Pancreas (tissue), 10 donors: Measurements from ENCODE around the gene SVEP1. TPM values are rescaled to one million over a fixed set of nuclear protein-coding genes. Genes with fewer than 3 reads are reported as not detected.
"Not testable (repeated sequence)": the region's sequence is repeated elsewhere in the genome, so short reads cannot be mapped to it uniquely, and the experiment has no call there.

ENCODE experiments used
- ATAC-seq, 4 donors: fragments of 200-7000 bp; cut with Tn5 transposase; one replicate each; pipeline versions ENCODE4 v1.8.0 to v1.9.1; 2020; ENCODE audit warnings: mild to moderate bottlenecking in 4 of 4, moderate library complexity in 4 of 4
- DNase-seq, 6 donors: peaks; one replicate each; pipeline ENCODE4 v3.0.0-alpha.2; 2020
- FAIRE-seq: peaks from 2 replicates; lab custom pipeline; 2012; peaks lifted over from hg19 to GRCh38; lab: Jason Lieb, UNC
- H3K27ac ChIP-seq, 4 donors: fragments of 200-600 bp; sonication (generic); 1 replicate in 3 of 4; 2 replicates in 1 of 4; pipeline versions ENCODE4 v1.5.0 to v1.8.0; 2020
- H3K27me3 ChIP-seq, 4 donors: fragments of 200-600 bp; one replicate each; pipeline ENCODE4 v1.8.0; 2021
- H3K36me3 ChIP-seq, 3 donors: fragments of 200-600 bp; sonication (generic) in 1 of 3; one replicate each; pipeline versions ENCODE4 v1.5.0 to v1.8.0; 2020 to 2021
- H3K4me1 ChIP-seq, 3 donors: fragments of 200-600 bp; one replicate each; pipeline ENCODE4 v1.8.0; 2021
- H3K4me3 ChIP-seq, 4 donors: fragments of 200-600 bp; sonication (generic) in 2 of 4; one replicate each; pipeline versions ENCODE4 v1.5.0 to v1.8.0; 2020 to 2021
- H3K9me3 ChIP-seq, 4 donors: fragments of 200-600 bp; one replicate each; pipeline ENCODE4 v1.8.0; 2021
- CTCF ChIP-seq, 4 donors: fragments of 200-600 bp; sonication (generic) in 3 of 4; IDR thresholded peaks; one replicate each; pipeline versions ENCODE4 v1.5.0 to v1.8.0; 2021; ENCODE audit warnings: antibody characterized with exemption in 4 of 4
- WGBS, 2 donors: extraction: QIAGEN DNeasy Blood & Tissue Kit; methylation state at CpG; one replicate each; pipeline ENCODE4 v1.1.7; 2013; 5-methylcytosine and 5-hydroxymethylcytosine counted together
- intact Hi-C, 3 donors: fragments of 100-400 bp; cut with DNase I; formaldehyde crosslinking; loops; one replicate each; pipeline versions ENCODE4 v1.11.1 to v1.14.2; 2022
- polyA plus RNA-seq, 2 donors: library from polyadenylated mRNA; stranded (reverse); fragments of 200-250 nt; gene quantifications; one replicate each; pipeline ENCODE4 v1.2.3, GENCODE V29; 2013
- total RNA-seq, 6 donors: library from RNA; stranded (reverse); fragmentation: NEBNext Ultra II Directional in 4 of 6; extraction: Animal tissue kit (Norgen Biotek cat#: 25700) in 4 of 6; gene quantifications; one replicate each; pipeline versions ENCODE4 v1.2.1 to v1.2.4, GENCODE V29; 2021 to 2023
- donor health status: healthy with polysubstance abuse.
- donor health status: DM: no; HTN: no; CAD: no; lungs with moderate emphysema.
- donor health status: DM: no; HTN: no; CAD: no.
- donor health status: control.
- donor health status: control.
- donor health status: Bipolar disorder and iron deficiency.
- donor health status: DM: yes; HTN: yes; CAD: no.
- donor health status: DM: no; HTN: no; CAD: no.
- donor health status: DM: no; HTN: no; CAD: no.
- donor health status: DM: yes; HTN: yes; CAD: no.

Gene SVEP1
- total and polyA plus RNA-seq, 8 donors = 0.96 to 12.8 (median 4.3) TPM

- no peaks in the 10 kb centered on the region for H3K9me3 ChIP-seq
- intact Hi-C loops = no loop called here
- H3K27ac ChIP-seq = no peak overlapping the region
- DNase-seq (no peak), ATAC-seq (no peak), FAIRE-seq (no peak)
- no peaks in the 10 kb centered on the region for H3K27me3 ChIP-seq
- no peak for TF ChIP-seq CTCF (IDR thresholded peaks at IDR 0.05)
- no peaks in the 10 kb centered on the region for H3K36me3 ChIP-seq
- no peak overlapping the region for H3K4me3 ChIP-seq
- no peaks in the 10 kb centered on the region for H3K4me1 ChIP-seq
- 11 to 14% methylated on average over 3 of the region's 3 CpGs for WGBS, 2 donors
These were observed 209.2 kb downstream of the SVEP1 start for GRCh38 chr9:110370315-110370714.

- Histone ChIP-seq H3K27me3 (no peaks in the 10 kb centered on the region), H3K9me3 (no peaks in the 10 kb centered on the region), H3K27ac (no peak overlapping the region), H3K36me3 (no peaks in the 10 kb centered on the region), H3K4me3 (no peak overlapping the region), H3K4me1 (no peaks in the 10 kb centered on the region)
- no peak for ATAC-seq
- 89 to 90% methylated on average over 2 of the region's 2 CpGs for WGBS, 2 donors
- FAIRE-seq = no peak
- TF ChIP-seq CTCF (IDR thresholded peaks at IDR 0.05) = no peak
- no peak for DNase-seq
- intact Hi-C loops = no loop called here
These were observed 215.1 kb downstream of the SVEP1 start for GRCh38 chr9:110364451-110364850.

GRCh38 chr9:110358992-110359391 lies 220.5 kb downstream of the SVEP1 start:
- ATAC-seq, DNase-seq, H3K27ac ChIP-seq, H3K4me3 ChIP-seq, intact Hi-C loops, FAIRE-seq, H3K4me1 ChIP-seq, H3K27me3 ChIP-seq, H3K9me3 ChIP-seq, H3K36me3 ChIP-seq: not testable (repeated sequence)
- no CpG with 5 or more reads among the region's 2 CpGs for WGBS, 2 donors

- Histone ChIP-seq H3K27ac (no peak overlapping the region), H3K27me3 (no peaks in the 10 kb centered on the region), H3K9me3 (no peaks in the 10 kb centered on the region), H3K36me3 (no peaks in the 10 kb centered on the region), H3K4me3 (no peak overlapping the region), H3K4me1 (no peaks in the 10 kb centered on the region)
- 53 to 61% methylated on average over 2 of the region's 2 CpGs for WGBS, 2 donors
- intact Hi-C loops = no loop called here
- ATAC-seq = no peak
- no peak for FAIRE-seq
- DNase-seq = no peak
- no peak for TF ChIP-seq CTCF (IDR thresholded peaks at IDR 0.05)
These were observed 222.0 kb downstream of the SVEP1 start for GRCh38 chr9:110357505-110357904.

GRCh38 chr9:110356639-110357395 lies 222.7 kb downstream of the SVEP1 start:
- ATAC-seq (no peak), DNase-seq (no peak), FAIRE-seq (no peak)
- H3K9me3 ChIP-seq = no peaks in the 10 kb centered on the region
- H3K4me1 ChIP-seq = no peaks in the 10 kb centered on the region
- intact Hi-C loops = no loop called here
- 69 to 79% methylated on average over 4 of the region's 4 CpGs for WGBS, 2 donors
- H3K4me3 ChIP-seq = no peak overlapping the region
- TF ChIP-seq CTCF (IDR thresholded peaks at IDR 0.05) = no peak
- no peaks in the 10 kb centered on the region for H3K27me3 ChIP-seq
- no peak overlapping the region for H3K27ac ChIP-seq
- no peaks in the 10 kb centered on the region for H3K36me3 ChIP-seq
